CD14-positive monocyte (primary cell): ENCODE measurements around the gene NCOA6. TPM values are rescaled to one million over a fixed set of nuclear protein-coding genes. Genes with fewer than 3 reads are reported as not detected.

Experiments used
- DNase-seq, 3 donors: peaks; one replicate each; pipeline ENCODE4 v3.0.0-alpha.2; 2011 to 2022
- H2AFZ ChIP-seq: 2 replicates; pipeline ENCODE4 v1.6.0; 2012; ENCODE audit warnings: mild to moderate bottlenecking, low read depth, low read length, inconsistent platforms; ENCODE audit not compliant: insufficient read depth, poor library complexity, severe bottlenecking
- H3K27ac ChIP-seq, 2 donors: 1 replicate in 1 of 2; 2 replicates in 1 of 2; pipeline ENCODE4 v1.5.1; 2012 to 2013; ENCODE audit warnings: low read length in 2 of 2, control low read depth in 1 of 2, inconsistent platforms in 1 of 2, low read depth in 1 of 2, mild to moderate bottlenecking in 1 of 2
- H3K27me3 ChIP-seq, 2 donors: one replicate each; pipeline versions ENCODE4 v1.6.0 to v1.6.1; 2011 to 2013; ENCODE audit warnings: low read length in 2 of 2; ENCODE audit not compliant: control insufficient read depth in 2 of 2, insufficient read depth in 2 of 2
- H3K36me3 ChIP-seq, 2 donors: replicated peaks in 1 of 2; 1 replicate in 1 of 2; 2 replicates in 1 of 2; pipeline versions ENCODE4 v1.5.1 to v1.6.1; 2012 to 2013; ENCODE audit warnings: low read length in 2 of 2, control low read depth in 1 of 2, inconsistent platforms in 1 of 2, mild to moderate bottlenecking in 1 of 2; ENCODE audit not compliant: insufficient read depth in 2 of 2, control insufficient read depth in 1 of 2
- H3K4me1 ChIP-seq, 2 donors: 1 replicate in 1 of 2; 2 replicates in 1 of 2; pipeline versions ENCODE4 v1.5.1 to v1.6.1; 2012 to 2013; ENCODE audit warnings: low read length in 2 of 2, control low read depth in 1 of 2, inconsistent platforms in 1 of 2, mild to moderate bottlenecking in 1 of 2, moderate library complexity in 1 of 2; ENCODE audit not compliant: insufficient read depth in 2 of 2, control insufficient read depth in 1 of 2
- H3K4me2 ChIP-seq: replicated peaks from 2 replicates; pipeline ENCODE3; 2012; ENCODE audit warnings: low read length, moderate library complexity, mild to moderate bottlenecking; ENCODE audit not compliant: poor library complexity, severe bottlenecking; ENCODE audit errors: extremely low read depth
- H3K4me3 ChIP-seq, 3 experiments: fragments of 200-600 bp in 1 of 3; sonication (generic) in 1 of 3; replicated peaks in 1 of 3; 1 replicate in 2 of 3; 2 replicates in 1 of 3; pipeline ENCODE4 v1.5.1; 2011 to 2013; ENCODE audit warnings: low read length in 3 of 3, mild to moderate bottlenecking in 3 of 3, control low read depth in 2 of 3, low read depth in 2 of 3, inconsistent platforms in 1 of 3, moderate library complexity in 1 of 3
- H3K79me2 ChIP-seq: 2 replicates; pipeline ENCODE4 v1.6.0; 2012; ENCODE audit warnings: mild to moderate bottlenecking, control low read depth, inconsistent platforms, low read length, moderate library complexity; ENCODE audit not compliant: insufficient read depth
- H3K9ac ChIP-seq: 2 replicates; pipeline ENCODE4 v1.6.0; 2017; ENCODE audit warnings: low read length, mild to moderate bottlenecking; ENCODE audit not compliant: insufficient read depth, poor library complexity, severe bottlenecking
- H3K9me3 ChIP-seq, 2 donors: replicated peaks in 1 of 2; 1 replicate in 1 of 2; 2 replicates in 1 of 2; pipeline versions ENCODE4 v1.5.1 to v1.6.1; 2012 to 2013; ENCODE audit warnings: low read length in 2 of 2, control low read depth in 1 of 2; ENCODE audit not compliant: control insufficient read depth in 1 of 2, insufficient read depth in 1 of 2
- H4K20me1 ChIP-seq: 2 replicates; pipeline ENCODE4 v1.6.0; 2012; ENCODE audit warnings: mild to moderate bottlenecking, low read length, control low read depth, moderate library complexity; ENCODE audit not compliant: insufficient read depth
- H3K27ac Mint-ChIP-seq, 7 donors: one replicate each; pipeline ENCODE4 v1.8.0; 2020; ENCODE audit warnings: mild to moderate bottlenecking in 7 of 7, mixed read lengths in 7 of 7, moderate library complexity in 6 of 7, inconsistent platforms in 2 of 7
- H3K27me3 Mint-ChIP-seq, 3 donors: one replicate each; pipeline ENCODE4 v1.8.0; 2021 to 2022; ENCODE audit warnings: low read depth in 3 of 3, mild to moderate bottlenecking in 3 of 3, mixed read lengths in 3 of 3, moderate library complexity in 3 of 3, inconsistent platforms in 1 of 3
- H3K36me3 Mint-ChIP-seq, 2 donors: one replicate each; pipeline ENCODE4 v1.8.0; 2020; ENCODE audit warnings: mixed read lengths in 2 of 2, inconsistent platforms in 1 of 2, mild to moderate bottlenecking in 1 of 2
- H3K4me1 Mint-ChIP-seq: one replicate; pipeline ENCODE4 v1.8.0; 2020; ENCODE audit warnings: mild to moderate bottlenecking, mixed read lengths
- H3K4me3 Mint-ChIP-seq, 2 donors: one replicate each; pipeline ENCODE4 v1.8.0; 2020; ENCODE audit warnings: mild to moderate bottlenecking in 2 of 2, mixed read lengths in 2 of 2, moderate library complexity in 1 of 2
- H3K9me3 Mint-ChIP-seq, 7 donors: one replicate each; pipeline ENCODE4 v1.8.0; 2020 to 2022; ENCODE audit warnings: mixed read lengths in 7 of 7, mild to moderate bottlenecking in 6 of 7, moderate library complexity in 6 of 7, inconsistent platforms in 2 of 7
- CTCF ChIP-seq: fragments of 200-600 bp; IDR thresholded peaks from one replicate; pipeline ENCODE4 v1.8.0; 2022; ENCODE audit warnings: antibody characterized with exemption, mild to moderate bottlenecking
- WGBS: methylation state at CpG from one replicate; pipeline ENCODE4 v1.1.5; 2013; ENCODE audit warnings: missing lambda C conversion rate; ENCODE audit not compliant: insufficient coverage; 5-methylcytosine and 5-hydroxymethylcytosine counted together
- intact Hi-C, 2 donors: fragments of 100-400 bp; cut with micrococcal nuclease; formaldehyde crosslinking; loops; one replicate each; pipeline versions ENCODE4 v1.15.0 to v1.15.1; 2023
- polyA plus RNA-seq, 3 donors: library from polyadenylated mRNA; depleted of rRNA in 1 of 3; unstranded in 2 of 3; stranded (reverse) in 1 of 3; fragments of 300-500 nt in 2 of 3; fragments of >200 nt in 1 of 3; fragmentation: Illumina TruSeq in 2 of 3; gene quantifications; 1 replicate in 2 of 3; 2 replicates in 1 of 3; pipeline ENCODE4 v1.2.3, GENCODE V29; 2012 to 2021

NCOA6 gene
- polyA plus RNA-seq, 3 donors: 2.8 to 19.0 (median 3.9) TPM

GRCh38 chr20:34706302-34706875 lies 119.1 kb downstream of the NCOA6 start:
- peak in 1 of 3 donors; percentile 24 for DNase-seq
- Histone ChIP-seq H3K4me2 (no peak overlapping the region), H3K27ac (no peak overlapping the region), H3K4me3 (no peak overlapping the region), H3K4me1 (peaks cover 38 to 51% of the 10 kb centered on the region in 2 donors), H3K36me3 (no peaks in the 10 kb centered on the region), H3K27me3 (peaks cover 6 to 30% of the 10 kb centered on the region in 2 donors), H3K79me2 (no peaks in the 10 kb centered on the region), H3K9me3 (no peaks in the 10 kb centered on the region), H3K9ac (no peak overlapping the region), H2AFZ (no peak overlapping the region), H4K20me1 (peaks cover 5% of the 10 kb centered on the region)
- H3K4me3 Mint-ChIP-seq: no peak overlapping the region
- peaks cover 0 to 13% of the 10 kb centered on the region in 2 donors for H3K36me3 Mint-ChIP-seq
- WGBS: no CpG with 5 or more reads among the region's 1 CpG
- peaks cover 32 to 40% (median 33%) of the 10 kb centered on the region in 3 donors for H3K27me3 Mint-ChIP-seq
- H3K9me3 Mint-ChIP-seq: no peaks in the 10 kb centered on the region
- no peak for TF ChIP-seq CTCF
- H3K4me1 Mint-ChIP-seq: peaks cover 48% of the 10 kb centered on the region
- peak overlapping the region in 2 of 7 donors; percentile 48 to 96 for H3K27ac Mint-ChIP-seq
- intact Hi-C loops: loop anchor here (5.0 kb wide), 2 partner anchors 144 to 169 kb away; no protein-coding TSS in a partner anchor

- peaks cover 0 to 11% of the 10 kb centered on the region in 2 donors for H3K36me3 Mint-ChIP-seq
- H3K4me3 Mint-ChIP-seq: peak overlapping the region; percentile 86 to 92
- 100% methylated on average over 1 of the region's 6 CpGs for WGBS
- intact Hi-C loops: loop anchor here (2.0 to 5.0 kb wide), 4 partner anchors 29 to 168 kb away; partner anchors contain the start of genes MAP1LC3A (in 1 of the 2) and PIGU (in 1 of the 2)
- H3K9me3 ChIP-seq: no peaks in the 10 kb centered on the region
- peak; percentile 50 to 72 (median 51) for DNase-seq
- no peaks in the 10 kb centered on the region for H3K36me3 ChIP-seq
- H3K4me2 ChIP-seq: peak overlapping the region; percentile 93
- peaks cover 4 to 28% of the 10 kb centered on the region in 2 donors for H3K27me3 ChIP-seq
- H3K79me2 ChIP-seq: no peaks in the 10 kb centered on the region
- peaks cover 36 to 50% of the 10 kb centered on the region in 2 donors for H3K4me1 ChIP-seq
- peaks cover 5% of the 10 kb centered on the region for H4K20me1 ChIP-seq
- H3K9ac ChIP-seq: peak overlapping the region; percentile 98
- peak; percentile 41 for TF ChIP-seq CTCF
- H3K4me3 ChIP-seq: peak overlapping the region in 1 of 3 experiments; percentile 82
- H3K27me3 Mint-ChIP-seq: peaks cover 26 to 38% (median 30%) of the 10 kb centered on the region in 3 donors
- H2AFZ ChIP-seq: no peak overlapping the region
- H3K27ac Mint-ChIP-seq: peak overlapping the region in 6 of 7 donors; percentile 94 to 97 (median 96)
- peak overlapping the region in 1 of 2 donors; percentile 94 for H3K27ac ChIP-seq
- H3K9me3 Mint-ChIP-seq: no peaks in the 10 kb centered on the region
- H3K4me1 Mint-ChIP-seq: peaks cover 46% of the 10 kb centered on the region
Measured at GRCh38 chr20:34705397-34706301, 119.8 kb downstream of the NCOA6 start.
